Measurements from ENCODE around the gene IFIT2. TPM values are rescaled to one million over a fixed set of nuclear protein-coding genes. Genes with fewer than 3 reads are reported as not detected.

The IFIT2 gene
- total RNA-seq, 3 donors from 2014 or later = 2.6 to 6.6 (median 3.5) TPM

DNA sequence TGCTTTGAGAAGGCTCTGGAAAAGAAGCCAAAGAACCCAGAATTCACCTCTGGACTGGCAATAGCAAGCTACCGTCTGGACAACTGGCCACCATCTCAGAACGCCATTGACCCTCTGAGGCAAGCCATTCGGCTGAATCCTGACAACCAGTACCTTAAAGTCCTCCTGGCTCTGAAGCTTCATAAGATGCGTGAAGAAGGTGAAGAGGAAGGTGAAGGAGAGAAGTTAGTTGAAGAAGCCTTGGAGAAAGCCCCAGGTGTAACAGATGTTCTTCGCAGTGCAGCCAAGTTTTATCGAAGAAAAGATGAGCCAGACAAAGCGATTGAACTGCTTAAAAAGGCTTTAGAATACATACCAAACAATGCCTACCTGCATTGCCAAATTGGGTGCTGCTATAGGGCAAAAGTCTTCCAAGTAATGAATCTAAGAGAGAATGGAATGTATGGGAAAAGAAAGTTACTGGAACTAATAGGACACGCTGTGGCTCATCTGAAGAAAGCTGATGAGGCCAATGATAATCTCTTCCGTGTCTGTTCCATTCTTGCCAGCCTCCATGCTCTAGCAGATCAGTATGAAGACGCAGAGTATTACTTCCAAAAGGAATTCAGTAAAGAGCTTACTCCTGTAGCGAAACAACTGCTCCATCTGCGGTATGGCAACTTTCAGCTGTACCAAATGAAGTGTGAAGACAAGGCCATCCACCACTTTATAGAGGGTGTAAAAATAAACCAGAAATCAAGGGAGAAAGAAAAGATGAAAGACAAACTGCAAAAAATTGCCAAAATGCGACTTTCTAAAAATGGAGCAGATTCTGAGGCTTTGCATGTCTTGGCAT, 4.8 kb downstream of the IFIT2 start:
- no peak overlapping the region for H3K4me3 ChIP-seq
- no peaks in the 10 kb centered on the region for H3K27me3 ChIP-seq
- H3K27ac ChIP-seq = no peak overlapping the region
- no peaks in the 10 kb centered on the region for H3K36me3 ChIP-seq
- intact Hi-C loops (cut with DNase I; ENCODE audit: low total_unique reads) = no loop called here
- H3K4me1 ChIP-seq = no peaks in the 10 kb centered on the region
- no peaks in the 10 kb centered on the region for H3K9me3 ChIP-seq
- TF ChIP-seq POLR2AphosphoS5 (IDR thresholded peaks at IDR 0.05) = no peak
- no peak for DNase-seq (ENCODE audit: low spot score in 2 of 2)

DNA sequence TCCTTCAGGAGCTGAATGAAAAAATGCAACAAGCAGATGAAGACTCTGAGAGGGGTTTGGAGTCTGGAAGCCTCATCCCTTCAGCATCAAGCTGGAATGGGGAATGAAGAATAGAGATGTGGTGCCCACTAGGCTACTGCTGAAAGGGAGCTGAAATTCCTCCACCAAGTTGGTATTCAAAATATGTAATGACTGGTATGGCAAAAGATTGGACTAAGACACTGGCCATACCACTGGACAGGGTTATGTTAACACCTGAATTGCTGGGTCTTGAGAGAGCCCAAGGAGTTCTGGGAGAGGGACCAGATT, 5.4 kb downstream of the IFIT2 start:
- TF ChIP-seq, protein P1, sequence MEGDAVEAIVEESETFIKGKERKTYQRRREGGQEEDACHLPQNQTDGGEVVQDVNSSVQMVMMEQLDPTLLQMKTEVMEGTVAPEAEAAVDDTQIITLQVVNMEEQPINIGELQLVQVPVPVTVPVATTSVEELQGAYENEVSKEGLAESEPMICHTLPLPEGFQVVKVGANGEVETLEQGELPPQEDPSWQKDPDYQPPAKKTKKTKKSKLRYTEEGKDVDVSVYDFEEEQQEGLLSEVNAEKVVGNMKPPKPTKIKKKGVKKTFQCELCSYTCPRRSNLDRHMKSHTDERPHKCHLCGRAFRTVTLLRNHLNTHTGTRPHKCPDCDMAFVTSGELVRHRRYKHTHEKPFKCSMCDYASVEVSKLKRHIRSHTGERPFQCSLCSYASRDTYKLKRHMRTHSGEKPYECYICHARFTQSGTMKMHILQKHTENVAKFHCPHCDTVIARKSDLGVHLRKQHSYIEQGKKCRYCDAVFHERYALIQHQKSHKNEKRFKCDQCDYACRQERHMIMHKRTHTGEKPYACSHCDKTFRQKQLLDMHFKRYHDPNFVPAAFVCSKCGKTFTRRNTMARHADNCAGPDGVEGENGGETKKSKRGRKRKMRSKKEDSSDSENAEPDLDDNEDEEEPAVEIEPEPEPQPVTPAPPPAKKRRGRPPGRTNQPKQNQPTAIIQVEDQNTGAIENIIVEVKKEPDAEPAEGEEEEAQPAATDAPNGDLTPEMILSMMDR (IDR thresholded peaks at IDR 0.05) = no peak
- Histone ChIP-seq H3K9me3 (no peaks in the 10 kb centered on the region), H3K27ac (no peak overlapping the region), H3K27me3 (no peaks in the 10 kb centered on the region), H3K4me1 (no peaks in the 10 kb centered on the region), H3K4me3 (no peak overlapping the region), H3K36me3 (no peaks in the 10 kb centered on the region)
- no peak for DNase-seq (ENCODE audit: low spot score in 2 of 2)
- intact Hi-C loops (cut with DNase I; ENCODE audit: low total_unique reads) = no loop called here

DNA sequence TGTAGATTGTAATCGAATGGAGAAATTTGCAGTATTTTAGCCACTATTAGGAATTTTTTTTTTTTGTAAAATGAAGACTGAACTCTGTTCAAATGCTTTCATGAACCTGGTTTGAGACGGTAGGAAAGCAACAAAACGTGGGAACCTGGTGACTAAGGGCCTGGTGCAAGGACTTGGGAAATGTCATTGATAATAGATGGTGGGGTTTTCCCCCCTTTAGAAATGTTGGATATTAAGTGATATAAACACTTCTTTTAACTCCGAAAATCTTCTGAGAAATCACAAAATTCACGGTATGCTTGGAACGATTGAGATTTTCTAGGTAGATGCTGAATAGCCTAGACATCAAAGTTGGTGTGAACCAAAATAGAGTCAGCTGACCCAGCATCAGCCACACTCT, 6.4 kb downstream of the IFIT2 start:
- TF ChIP-seq, protein P1 (IDR thresholded peaks at IDR 0.05) = no peak
- no peak for TF ChIP-seq POLR2AphosphoS5 (IDR thresholded peaks at IDR 0.05)
- TF ChIP-seq POLR2A (IDR thresholded peaks at IDR 0.05) = no peak
- H3K4me1 ChIP-seq = no peaks in the 10 kb centered on the region
- intact Hi-C loops (cut with DNase I; ENCODE audit: low total_unique reads) = no loop called here
- no peaks in the 10 kb centered on the region for H3K27me3 ChIP-seq
- no peak overlapping the region for H3K4me3 ChIP-seq
- H3K36me3 ChIP-seq = no peaks in the 10 kb centered on the region
- H3K9me3 ChIP-seq = no peaks in the 10 kb centered on the region
- H3K27ac ChIP-seq = no peak overlapping the region
- no peak for DNase-seq (ENCODE audit: low spot score in 2 of 2)

DNA sequence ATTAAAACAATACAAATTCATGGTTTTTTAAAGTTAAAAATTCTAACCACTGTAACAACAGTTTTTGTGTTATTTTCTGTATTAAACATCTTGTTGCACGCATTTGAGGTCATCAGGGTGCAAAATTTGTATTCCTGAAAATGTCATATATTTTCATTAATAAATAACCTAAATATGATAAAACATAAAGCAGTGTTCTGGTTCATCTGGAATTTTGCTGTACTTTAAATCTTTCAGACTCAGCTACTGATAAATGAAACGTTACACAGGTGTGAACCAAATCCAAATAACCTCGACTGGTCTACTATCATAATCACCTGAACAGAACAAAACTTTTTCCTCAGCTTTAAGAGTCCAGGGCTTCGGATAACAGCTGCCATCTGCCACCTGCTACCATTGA, 6.9 kb downstream of the IFIT2 start:
- H3K27me3 ChIP-seq = no peaks in the 10 kb centered on the region
- no peaks in the 10 kb centered on the region for H3K4me1 ChIP-seq
- intact Hi-C loops (cut with DNase I; ENCODE audit: low total_unique reads) = no loop called here
- TF ChIP-seq POLR2AphosphoS5 (IDR thresholded peaks at IDR 0.05) (no peak), POLR2A (IDR thresholded peaks at IDR 0.05) (no peak)
- TF ChIP-seq, protein P1 (IDR thresholded peaks at IDR 0.05) = no peak
- H3K27ac ChIP-seq = no peak overlapping the region
- DNase-seq (ENCODE audit: low spot score in 2 of 2) = no peak
- H3K4me3 ChIP-seq = no peak overlapping the region
- H3K36me3 ChIP-seq = no peaks in the 10 kb centered on the region
- H3K9me3 ChIP-seq = no peaks in the 10 kb centered on the region

DNA sequence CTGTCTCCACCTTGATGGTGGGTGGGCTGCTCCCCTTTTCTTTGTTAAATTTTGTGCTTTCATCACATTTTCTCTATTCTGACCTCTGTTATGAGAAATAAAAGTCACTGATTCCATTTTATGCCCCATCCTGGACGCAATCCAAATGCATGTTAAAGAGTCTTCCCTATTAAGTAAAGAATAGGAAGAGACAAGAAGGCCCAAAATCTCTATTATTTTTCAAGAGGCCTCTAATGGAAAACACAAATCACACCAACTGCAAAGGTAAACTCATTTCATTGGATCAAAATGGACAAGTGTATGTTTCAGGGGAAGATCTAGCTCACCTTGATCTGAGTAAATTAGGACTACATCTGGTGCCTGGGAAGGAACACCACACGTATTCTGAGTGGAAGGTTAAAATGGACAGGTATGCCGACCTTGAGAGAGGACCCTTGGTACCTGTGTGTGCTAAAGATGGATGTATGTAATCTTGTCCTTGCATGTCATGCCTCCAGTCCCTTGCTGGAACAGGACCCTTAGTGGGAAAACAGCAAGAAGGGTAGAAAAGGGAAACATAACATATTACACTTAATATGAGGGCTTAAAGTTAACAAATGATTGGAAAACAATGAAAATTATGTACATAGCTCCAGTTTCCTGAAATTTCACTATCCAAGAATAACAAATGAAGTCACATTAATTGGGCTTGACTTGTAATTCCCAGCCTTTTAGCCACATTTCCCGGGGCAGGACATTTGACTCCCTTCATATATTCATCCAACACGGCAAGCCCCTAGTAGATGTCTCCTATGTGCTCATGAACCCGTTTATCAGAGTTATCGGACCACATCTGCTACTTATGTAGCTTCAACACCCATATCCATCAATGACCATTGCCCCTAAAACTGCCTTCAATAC, 7.6 kb downstream of the IFIT2 start:
- intact Hi-C loops (cut with DNase I; ENCODE audit: low total_unique reads) = no loop called here
- Histone ChIP-seq H3K27me3 (no peaks in the 10 kb centered on the region), H3K36me3 (no peaks in the 10 kb centered on the region), H3K4me1 (no peaks in the 10 kb centered on the region), H3K27ac (no peak overlapping the region), H3K4me3 (no peak overlapping the region), H3K9me3 (no peaks in the 10 kb centered on the region)
- TF ChIP-seq, protein P1 (IDR thresholded peaks at IDR 0.05) = no peak
- TF ChIP-seq POLR2A (IDR thresholded peaks at IDR 0.05) = no peak
- no peak for TF ChIP-seq POLR2AphosphoS5 (IDR thresholded peaks at IDR 0.05)
- no peak for DNase-seq (ENCODE audit: low spot score in 2 of 2)

All from breast epithelium (tissue), 4 donors.